K562 (cell line): ENCODE data around the gene MBOAT2. TPM values are rescaled to one million over a fixed set of nuclear protein-coding genes. Genes with fewer than 3 reads are reported as not detected.
A peak's percentile ranks its signal among the peaks of the same experiment; 100 is the strongest.

Experiments
- ATAC-seq: fragments of 200-7000 bp; cut with Tn5 transposase; 3 replicates; pipeline ENCODE4 v1.9.1; 2020; ENCODE audit warnings: moderate library complexity
- BruUV-seq: library from RNA; stranded (reverse); fragments of 400-500 nt; replicated peaks from 2 replicates; lab custom pipeline; 2021; lab: Mats Ljungman, UMichigan
- CTCF ChIA-PET: fragments of 300-600 bp; formaldehyde crosslinking; extraction: SDS; loops from one replicate; lab custom pipeline; 2021; ENCODE audit warnings: low intra/inter-chr PET ratio; lab: Yijun Ruan, JAX
- POLR2A ChIA-PET: fragments of 300-600, 350-650 bp; sonication (Branson Sonifier 250); formaldehyde crosslinking; extraction: SDS; loops from one replicate; lab custom pipeline; 2021; ENCODE audit warnings: antibody characterized with exemption, inconsistent platforms; lab: Yijun Ruan, JAX
- DNase-seq, 4 experiments: peaks; one replicate each; pipeline versions ENCODE4 v3.0.0 to v3.0.0-alpha.2; 2011 to 2018; ENCODE audit warnings: low spot score in 3 of 4, mixed read lengths in 3 of 4; ENCODE audit errors: extremely low read depth in 1 of 4
- FAIRE-seq: peaks from 2 replicates; lab custom pipeline; 2011; peaks lifted over from hg19 to GRCh38; lab: Jason Lieb, UNC
- H2AFZ ChIP-seq: 2 replicates; pipeline ENCODE4 v1.6.0; 2011; ENCODE audit warnings: low read depth, low read length, control low read depth, inconsistent platforms
- H3K27ac ChIP-seq: fragments of 200-600 bp; 3 replicates; pipeline ENCODE4 v1.8.0; 2011; ENCODE audit warnings: low read depth, mild to moderate bottlenecking, control low read depth, inconsistent platforms, low read length, moderate library complexity, mixed read lengths; ENCODE audit errors: extremely low read depth
- H3K27me3 ChIP-seq, 2 experiments: fragments of 300-600 bp in 1 of 2; 2 replicates in 1 of 2; 3 replicates in 1 of 2; pipeline versions ENCODE4 v1.6.0 to v1.8.0; 2011; ENCODE audit warnings: inconsistent platforms in 2 of 2, low read length in 2 of 2, mild to moderate bottlenecking in 1 of 2, mixed read lengths in 1 of 2, moderate library complexity in 1 of 2; ENCODE audit not compliant: control insufficient read depth in 2 of 2, insufficient read depth in 2 of 2
- H3K36me3 ChIP-seq: fragments of 300-600 bp; 3 replicates; pipeline ENCODE4 v1.8.0; 2011; ENCODE audit warnings: mild to moderate bottlenecking, low read length, inconsistent platforms; ENCODE audit not compliant: control insufficient read depth, insufficient read depth
- H3K4me1 ChIP-seq, 2 experiments: fragments of 200-600 bp in 1 of 2; replicated peaks in 1 of 2; 2 replicates in 1 of 2; 3 replicates in 1 of 2; pipeline versions ENCODE4 v1.5.1 to v1.8.0; 2011; ENCODE audit warnings: inconsistent platforms in 2 of 2, low read length in 2 of 2, mild to moderate bottlenecking in 1 of 2, mixed read lengths in 1 of 2, moderate library complexity in 1 of 2; ENCODE audit not compliant: control insufficient read depth in 2 of 2, insufficient read depth in 2 of 2
- H3K4me2 ChIP-seq: 2 replicates; pipeline ENCODE4 v1.6.1; 2011; ENCODE audit warnings: low read length, control low read depth, inconsistent platforms, mixed read lengths; ENCODE audit not compliant: insufficient read depth
- H3K4me3 ChIP-seq: fragments of 200-600 bp; sonication (generic), shearing (Covaris generic); 2 replicates; pipeline ENCODE4 v1.5.1; 2016; ENCODE audit warnings: control low read depth, inconsistent platforms
- H3K79me2 ChIP-seq: fragments of 200-600 bp; 3 replicates; pipeline ENCODE4 v1.8.0; 2011; ENCODE audit warnings: low read length, inconsistent platforms; ENCODE audit not compliant: control insufficient read depth, insufficient read depth
- H3K9ac ChIP-seq, 2 experiments: 2 replicates each; pipeline versions ENCODE4 v1.6.0 to v1.6.1; 2011; ENCODE audit warnings: low read depth in 2 of 2, low read length in 2 of 2, control low read depth in 1 of 2, inconsistent platforms in 1 of 2, mild to moderate bottlenecking in 1 of 2, mixed read lengths in 1 of 2; ENCODE audit not compliant: insufficient read depth in 1 of 2
- H3K9me1 ChIP-seq: one replicate; pipeline ENCODE4 v1.6.0; 2011; ENCODE audit warnings: inconsistent platforms, mild to moderate bottlenecking, low read length, moderate library complexity; ENCODE audit not compliant: control insufficient read depth, insufficient read depth
- H3K9me3 ChIP-seq: replicated peaks from 2 replicates; pipeline ENCODE4 v1.5.1; 2011; ENCODE audit warnings: low read depth, low read length, inconsistent platforms; ENCODE audit not compliant: control insufficient read depth, insufficient read depth
- H4K20me1 ChIP-seq: replicated peaks from 2 replicates; pipeline ENCODE4 v1.6.1; 2011; ENCODE audit warnings: low read length, inconsistent platforms, mixed read lengths; ENCODE audit not compliant: control insufficient read depth, insufficient read depth
- FOS ChIP-seq: IDR thresholded peaks from 3 replicates; pipeline ENCODE4 v1.6.1; 2011; ENCODE audit not compliant: insufficient read length; ENCODE audit errors: extremely low read depth
- FOSL1 ChIP-seq: fragments of 200-800 bp; sonication (Bioruptor generic); conservative IDR thresholded peaks from 2 replicates; pipeline ENCODE4 v1.6.1; 2016; ENCODE audit warnings: missing genetic modification characterization, missing compliant biosample characterization
- KAT2B ChIP-seq: IDR thresholded peaks from one replicate; pipeline ENCODE4 v1.6.1; 2012; ENCODE audit warnings: low read depth, mild to moderate bottlenecking, control low read depth, inconsistent platforms, low read length, moderate library complexity
- MITF ChIP-seq: IDR thresholded peaks from 2 replicates; pipeline ENCODE4 v1.6.1; 2014; ENCODE audit warnings: antibody characterized with exemption
- MTF1 ChIP-seq: fragments of 250-450 bp; sonication (Bioruptor Pico); IDR thresholded peaks from 2 replicates; pipeline ENCODE4 v1.9.0; 2021; ENCODE audit warnings: moderate library complexity, mild to moderate bottlenecking, inconsistent platforms, borderline replicate concordance
- NFXL1 ChIP-seq: fragments of 450-650 bp; formaldehyde crosslinking; IDR thresholded peaks from 2 replicates; pipeline ENCODE4 v1.4.0; 2021; ENCODE audit warnings: mild to moderate bottlenecking
- PHTF2 ChIP-seq: fragments of 250-450 bp; sonication (Bioruptor Pico); IDR thresholded peaks from 2 replicates; pipeline ENCODE4 v1.5.0; 2021; ENCODE audit warnings: mild to moderate bottlenecking
- PML ChIP-seq: IDR thresholded peaks from 2 replicates; pipeline ENCODE4 v1.6.1; 2012; ENCODE audit warnings: low read length, inconsistent platforms
- POLR3G ChIP-seq: IDR thresholded peaks from 2 replicates; pipeline ENCODE4 v1.6.1; 2011; ENCODE audit not compliant: insufficient read length, insufficient replicate concordance; ENCODE audit errors: extremely low read depth
- RBM22 ChIP-seq: fragments of 200-400 bp; formaldehyde crosslinking; IDR thresholded peaks from 2 replicates; pipeline ENCODE4 v1.6.1; 2018; ENCODE audit warnings: low read length, low read depth; ENCODE audit not compliant: poor library complexity, severe bottlenecking
- SMC3 ChIP-seq: conservative IDR thresholded peaks from 2 replicates; pipeline ENCODE4 v1.6.1; 2011; ENCODE audit warnings: low read depth, low read length, improper control_type of control experiment; ENCODE audit not compliant: insufficient read depth
- STAT5A ChIP-seq: IDR thresholded peaks from 2 replicates; pipeline ENCODE4 v1.6.1; 2012; ENCODE audit warnings: low read length, inconsistent platforms, borderline replicate concordance
- TCF7 ChIP-seq: sonication (generic); IDR thresholded peaks from 2 replicates; pipeline ENCODE4 v1.6.1; 2016; ENCODE audit warnings: antibody characterized with exemption, borderline replicate concordance
- ZNF12 ChIP-seq: sonication (generic); formaldehyde crosslinking; IDR thresholded peaks from 2 replicates; pipeline ENCODE4 v1.4.0; 2020; ENCODE audit warnings: mild to moderate bottlenecking, missing genetic modification reagents
- ZNF24 ChIP-seq: fragments of 450-650 bp; IDR thresholded peaks from 2 replicates; pipeline ENCODE4 v1.6.1; 2016
- ZNF253 ChIP-seq: fragments of 250-450 bp; sonication (Bioruptor Pico); conservative IDR thresholded peaks from 2 replicates; pipeline ENCODE4 v1.6.1; 2021; ENCODE audit warnings: mild to moderate bottlenecking
- ZNF277 ChIP-seq: fragments of 250-450 bp; sonication (Bioruptor Pico); IDR thresholded peaks from 2 replicates; pipeline ENCODE4 v1.8.0; 2022; ENCODE audit warnings: inconsistent platforms, mild to moderate bottlenecking, moderate library complexity, borderline replicate concordance
- ZNF644 ChIP-seq: fragments of 200-800 bp; sonication (Bioruptor generic); IDR thresholded peaks from 2 replicates; pipeline ENCODE4 v1.6.1; 2016; ENCODE audit warnings: low read depth, missing genetic modification characterization, missing compliant biosample characterization
- WGBS: fragments of 100-300 bp; shearing (Covaris generic); methylation state at CpG from one replicate; pipeline ENCODE4 v1.1.6; 2016; ENCODE audit warnings: low coverage, mixed read lengths; ENCODE audit not compliant: insufficient coverage; ENCODE audit errors: missing lambda C conversion rate; 5-methylcytosine and 5-hydroxymethylcytosine counted together
- in situ Hi-C: fragments of 300-500 bp; cut with MboI; formaldehyde crosslinking; loops from 4 replicates; pipeline ENCODE4 v1.15.0; 2018; ENCODE audit warnings: inconsistent platforms, mixed read lengths
- intact Hi-C: fragments of 100-400 bp; cut with micrococcal nuclease; formaldehyde crosslinking; loops from 2 replicates; pipeline ENCODE4 v1.14.2; 2022
- polyA plus RNA-seq, 8 experiments: library from polyadenylated mRNA; depleted of rRNA in 4 of 8; stranded (reverse) in 5 of 8; unstranded in 3 of 8; fragments of >200 nt; fragmentation: Nextera tagmentation in 2 of 8; fragmentation: Illumina TruSeq in 1 of 8; extraction: Ambion mirVana in 2 of 8; extraction: Trizol in 1 of 8; gene quantifications; 2 replicates each; pipeline versions ENCODE4 v1.2.1 to v1.2.3, GENCODE V29; 2011 to 2014; ENCODE audit warnings: inconsistent platforms in 1 of 8, missing spikeins in 1 of 8
- total RNA-seq, 7 experiments: library from RNA; depleted of rRNA in 6 of 7; stranded (reverse); fragments of >200 nt in 6 of 7; fragmentation: Illumina TruSeq in 2 of 7; extraction: Trizol in 2 of 7; gene quantifications; 2 replicates each; pipeline versions ENCODE4 v1.2.1 to v1.2.3, GENCODE V29; 2011 to 2021; ENCODE audit warnings: low replicate concordance in 1 of 7
- TF ChIP-seq, protein P1 (sequence below): fragments of 450-650 bp; IDR thresholded peaks from 2 replicates; pipeline ENCODE4 v1.6.1; 2016; ENCODE audit warnings: antibody characterized with exemption

MBOAT2 gene
- total and polyA plus RNA-seq, 9 of the 15 experiments (the other 6 are each of a cell fraction or from before 2014, with no cell fraction given) = 8.4 to 122 (median 27.6) TPM

GRCh38 chr2:8893978-8894820 lies 109.3 kb downstream of the MBOAT2 start:
- H3K9me3 ChIP-seq = peaks cover 18% of the 10 kb centered on the region
- H3K36me3 ChIP-seq = peaks cover 41% of the 10 kb centered on the region
- DNase-seq (peak; percentile 52 to 94 (median 74)), ATAC-seq (peak; percentile 95), FAIRE-seq (peak; percentile 88)
- H4K20me1 ChIP-seq = no peaks in the 10 kb centered on the region
- BruUV-seq = TSS peak; percentile 31
- no peaks in the 10 kb centered on the region for H3K27me3 ChIP-seq
- H3K9ac ChIP-seq = peak overlapping the region in 1 of 2 experiments; percentile 65; a peak in 2 of 4 replicates
- 3% methylated on average over 18 of the region's 19 CpGs for WGBS
- peak overlapping the region; percentile 99 for H3K27ac ChIP-seq
- no peak overlapping the region for H3K4me3 ChIP-seq
- intact Hi-C loops (loop anchor here (2.0 to 5.0 kb wide), 2 partner anchors 29 to 93 kb away; no protein-coding TSS in a partner anchor), in situ Hi-C loops (no loop called here)
- H2AFZ ChIP-seq = peak overlapping the region; percentile 93
- H3K4me2 ChIP-seq = peak overlapping the region; percentile 74
- H3K4me1 ChIP-seq = peaks cover 13 to 35% of the 10 kb centered on the region in 2 experiments; a peak in 4 of 5 replicates
- no peaks in the 10 kb centered on the region for H3K9me1 ChIP-seq
- peaks cover 30% of the 10 kb centered on the region for H3K79me2 ChIP-seq
- ChIA-PET POLR2A (interaction anchor here (0.6 to 1.5 kb wide), 4 partner anchors 14 to 91 kb away, joined by 3 to 5 read pairs (median 4); no protein-coding TSS in a partner anchor), CTCF (no interaction called here)
- TF ChIP-seq MTF1 (CRISPR knock-in tag) (no peak), NFXL1 (CRISPR knock-in tag) (no peak), FOS (peak; percentile 61), KAT2B (no peak), TCF7 (0 out of 2 replicates have a peak, but pooled peaks have one; percentile 29), ZNF277 (CRISPR knock-in tag) (no peak), SMC3 (no peak), POLR3G (no peak), ZNF644 (tag) (0 out of 2 replicates have a peak, but pooled peaks have one; percentile 39), ZNF24 (no peak), PHTF2 (CRISPR knock-in tag) (no peak), FOSL1 (tag) (peak; percentile 99), STAT5A (peak; percentile 90), ZNF12 (CRISPR knock-in tag) (no peak), RBM22 (no peak), ZNF253 (no peak), PML (peak; percentile 80), MITF (no peak)
- TF ChIP-seq, protein P1, sequence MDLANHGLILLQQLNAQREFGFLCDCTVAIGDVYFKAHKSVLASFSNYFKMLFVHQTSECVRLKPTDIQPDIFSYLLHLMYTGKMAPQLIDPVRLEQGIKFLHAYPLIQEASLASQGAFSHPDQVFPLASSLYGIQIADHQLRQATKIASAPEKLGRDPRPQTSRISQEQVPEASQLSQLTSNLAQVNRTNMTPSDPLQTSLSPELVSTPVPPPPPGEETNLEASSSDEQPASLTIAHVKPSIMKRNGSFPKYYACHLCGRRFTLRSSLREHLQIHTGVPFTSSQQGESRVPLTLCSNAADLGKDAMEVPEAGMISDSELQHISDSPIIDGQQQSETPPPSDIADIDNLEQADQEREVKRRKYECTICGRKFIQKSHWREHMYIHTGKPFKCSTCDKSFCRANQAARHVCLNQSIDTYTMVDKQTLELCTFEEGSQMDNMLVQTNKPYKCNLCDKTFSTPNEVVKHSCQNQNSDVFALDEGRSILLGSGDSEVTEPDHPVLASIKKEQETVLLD = peak; percentile 67; the same call in 1 of the 2 replicates
